HG02763 (cell line): ENCODE measurements around the gene TPST2.

Experiments used
- ATAC-seq: cut with Tn5 transposase; IDR thresholded peaks from one replicate; pipeline ENCODE4 v1.9.1; 2021; ENCODE audit warnings: mild to moderate bottlenecking, moderate library complexity; ENCODE audit not compliant: unreplicated experiment

TPST2 gene

GRCh38 chr22:26581026-26581425, 8.9 kb downstream of the TPST2 start:
- ATAC-seq: no peak

- ATAC-seq: no peak
These were observed 9.5 kb downstream of the TPST2 start for GRCh38 chr22:26580240-26580962.

- no peak for ATAC-seq
These were observed 10.5 kb downstream of the TPST2 start for GRCh38 chr22:26579331-26579886.

GRCh38 chr22:26577081-26577480, 12.9 kb downstream of the TPST2 start:
- ATAC-seq: no peak

- ATAC-seq: no peak
These were observed 13.8 kb downstream of the TPST2 start for GRCh38 chr22:26576026-26576680.

GRCh38 chr22:26574001-26574723, 15.8 kb downstream of the TPST2 start:
- ATAC-seq: no peak

- ATAC-seq: no peak
These were observed 16.8 kb downstream of the TPST2 start for GRCh38 chr22:26573026-26573662.

- ATAC-seq: no peak
These were observed 18.9 kb downstream of the TPST2 start for GRCh38 chr22:26570864-26571525.

GRCh38 chr22:26570115-26570514, 19.8 kb downstream of the TPST2 start:
- no peak for ATAC-seq

- ATAC-seq: no peak
These were observed 21.7 kb downstream of the TPST2 start for GRCh38 chr22:26568207-26568706.

- ATAC-seq: no peak
These were observed 22.3 kb downstream of the TPST2 start for GRCh38 chr22:26567610-26568009.

- ATAC-seq: no peak
These were observed 22.9 kb downstream of the TPST2 start for GRCh38 chr22:26566994-26567393.

GRCh38 chr22:26565889-26566288, 24.0 kb downstream of the TPST2 start:
- no peak for ATAC-seq

GRCh38 chr22:26565181-26565580, 24.8 kb downstream of the TPST2 start:
- no peak for ATAC-seq

GRCh38 chr22:26564672-26565071, 25.3 kb downstream of the TPST2 start:
- no peak for ATAC-seq

GRCh38 chr22:26564181-26564580, 25.8 kb downstream of the TPST2 start:
- ATAC-seq: no peak

GRCh38 chr22:26563022-26563421, 26.9 kb downstream of the TPST2 start:
- no peak for ATAC-seq

- ATAC-seq: no peak
These were observed 28.0 kb downstream of the TPST2 start for GRCh38 chr22:26561756-26562417.

GRCh38 chr22:26559961-26560575, 29.9 kb downstream of the TPST2 start:
- ATAC-seq: no peak
